BLaER1 (cell line): ENCODE results near the gene ATG7.
"Not testable (repeated sequence)": the region's sequence is repeated elsewhere in the genome, so short reads cannot be mapped to it uniquely, and the experiment has no call there.

Source experiments
- H3K27ac ChIP-seq: shearing (Covaris generic); formaldehyde crosslinking; 2 replicates; pipeline ENCODE4 v1.8.1; 2022
- H3K27me3 ChIP-seq: shearing (Covaris generic); formaldehyde crosslinking; 2 replicates; pipeline ENCODE4 v1.8.1; 2022
- H3K36me3 ChIP-seq: shearing (Covaris generic); formaldehyde crosslinking; 2 replicates; pipeline ENCODE4 v1.8.1; 2022
- H3K4me1 ChIP-seq: shearing (Covaris generic); formaldehyde crosslinking; 2 replicates; pipeline ENCODE4 v1.8.1; 2022
- H3K4me2 ChIP-seq: shearing (Covaris generic); formaldehyde crosslinking; 2 replicates; pipeline ENCODE4 v1.8.1; 2022
- H3K4me3 ChIP-seq: shearing (Covaris generic); formaldehyde crosslinking; 2 replicates; pipeline ENCODE4 v1.8.1; 2022
- H3K9ac ChIP-seq: shearing (Covaris generic); formaldehyde crosslinking; 2 replicates; pipeline ENCODE4 v1.8.1; 2022
- H3K9me3 ChIP-seq: shearing (Covaris generic); formaldehyde crosslinking; 2 replicates; pipeline ENCODE4 v1.8.1; 2022
- H4K20me1 ChIP-seq: shearing (Covaris generic); formaldehyde crosslinking; 2 replicates; pipeline ENCODE4 v1.8.1; 2022
- Cebpa-rat ChIP-seq: shearing (Covaris generic); IDR thresholded peaks from 2 replicates; pipeline ENCODE4 v1.8.1; 2022

The ATG7 gene

GRCh38 chr3:11250902-11251806 is 21.0 kb upstream of the ATG7 start:
- Histone ChIP-seq H3K36me3 (no peaks in the 10 kb centered on the region), H3K9ac (no peak overlapping the region), H3K27me3 (no peaks in the 10 kb centered on the region), H3K9me3 (no peaks in the 10 kb centered on the region), H3K4me3 (no peak overlapping the region), H4K20me1 (no peaks in the 10 kb centered on the region), H3K27ac (no peak overlapping the region), H3K4me1 (no peaks in the 10 kb centered on the region), H3K4me2 (no peak overlapping the region)
- TF ChIP-seq Cebpa-rat, result no peak

- Histone ChIP-seq H3K36me3 (no peaks in the 10 kb centered on the region), H3K9me3 (no peaks in the 10 kb centered on the region), H3K4me2 (no peak overlapping the region), H3K27ac (no peak overlapping the region), H3K4me1 (no peaks in the 10 kb centered on the region), H3K27me3 (no peaks in the 10 kb centered on the region), H4K20me1 (no peaks in the 10 kb centered on the region), H3K9ac (no peak overlapping the region), H3K4me3 (no peak overlapping the region)
- no peak for TF ChIP-seq Cebpa-rat
These were observed 20.4 kb upstream of the ATG7 start for GRCh38 chr3:11251807-11252176.

GRCh38 chr3:11254876-11255275 is 17.3 kb upstream of the ATG7 start:
- Histone ChIP-seq H3K27ac (no peak overlapping the region), H3K4me2 (no peak overlapping the region), H4K20me1 (no peaks in the 10 kb centered on the region), H3K9me3 (no peaks in the 10 kb centered on the region), H3K4me1 (no peaks in the 10 kb centered on the region), H3K9ac (no peak overlapping the region), H3K36me3 (no peaks in the 10 kb centered on the region), H3K4me3 (no peak overlapping the region), H3K27me3 (no peaks in the 10 kb centered on the region)
- TF ChIP-seq Cebpa-rat, result no peak

- H3K36me3 ChIP-seq, H3K4me2 ChIP-seq, H3K4me3 ChIP-seq, H3K9me3 ChIP-seq, H3K9ac ChIP-seq, H3K27ac ChIP-seq, H3K27me3 ChIP-seq, H3K4me1 ChIP-seq, H4K20me1 ChIP-seq: not testable (repeated sequence)
These were observed 16.7 kb upstream of the ATG7 start for GRCh38 chr3:11255537-11255936.

- H4K20me1 ChIP-seq, result no peaks in the 10 kb centered on the region
- no peaks in the 10 kb centered on the region for H3K36me3 ChIP-seq
- no peaks in the 10 kb centered on the region for H3K9me3 ChIP-seq
- no peak overlapping the region for H3K4me2 ChIP-seq
- no peak overlapping the region for H3K27ac ChIP-seq
- H3K9ac ChIP-seq, result no peak overlapping the region
- no peak for TF ChIP-seq Cebpa-rat
- H3K4me1 ChIP-seq, result no peaks in the 10 kb centered on the region
- no peaks in the 10 kb centered on the region for H3K27me3 ChIP-seq
- H3K4me3 ChIP-seq, result no peak overlapping the region
These were observed 13.2 kb upstream of the ATG7 start for GRCh38 chr3:11258958-11259357.

GRCh38 chr3:11260460-11260859 is 11.7 kb upstream of the ATG7 start:
- Histone ChIP-seq H3K9me3 (no peaks in the 10 kb centered on the region), H3K27me3 (no peaks in the 10 kb centered on the region), H3K4me2 (no peak overlapping the region), H4K20me1 (no peaks in the 10 kb centered on the region), H3K4me1 (no peaks in the 10 kb centered on the region), H3K4me3 (no peak overlapping the region), H3K36me3 (no peaks in the 10 kb centered on the region), H3K9ac (no peak overlapping the region), H3K27ac (no peak overlapping the region)
- no peak for TF ChIP-seq Cebpa-rat

GRCh38 chr3:11269007-11269406 is 3.2 kb upstream of the ATG7 start:
- H3K4me2 ChIP-seq, result no peak overlapping the region
- H4K20me1 ChIP-seq, result no peaks in the 10 kb centered on the region
- H3K27ac ChIP-seq, result no peak overlapping the region

GRCh38 chr3:11272906-11273574 is 843 bp downstream of the ATG7 start:
- TF ChIP-seq Cebpa-rat, result no peak
- H3K4me3 ChIP-seq, result peak overlapping the region; percentile 97
- H3K27me3 ChIP-seq, result no peaks in the 10 kb centered on the region
- H3K27ac ChIP-seq, result peak overlapping the region; percentile 97
- no peaks in the 10 kb centered on the region; the same call in 1 of the 2 replicates for H4K20me1 ChIP-seq
- peaks cover 33% of the 10 kb centered on the region for H3K36me3 ChIP-seq
- H3K4me1 ChIP-seq, result peaks cover 34% of the 10 kb centered on the region
- peak overlapping the region; percentile 81 for H3K4me2 ChIP-seq
- H3K9me3 ChIP-seq, result peaks cover 18% of the 10 kb centered on the region
- peak overlapping the region; percentile 97 for H3K9ac ChIP-seq

More at GRCh38 chr3:11269007-11269406, 3.2 kb upstream of the ATG7 start:
- Histone ChIP-seq H3K27me3 (no peaks in the 10 kb centered on the region), H3K36me3 (0 out of 2 replicates have a peak, but pooled peaks cover under 1% of the 10 kb centered on the region), H3K9me3 (no peaks in the 10 kb centered on the region), H3K4me3 (no peak overlapping the region), H3K9ac (no peak overlapping the region), H3K4me1 (peaks cover 17% of the 10 kb centered on the region)
- no peak for TF ChIP-seq Cebpa-rat

- no peak overlapping the region for H3K4me3 ChIP-seq
- H4K20me1 ChIP-seq, result peaks cover 4% of the 10 kb centered on the region; the same call in 1 of the 2 replicates
- no peak for TF ChIP-seq Cebpa-rat
- H3K27me3 ChIP-seq, result no peaks in the 10 kb centered on the region
- H3K4me1 ChIP-seq, result peaks cover 34% of the 10 kb centered on the region
- peak overlapping the region; percentile 81 for H3K4me2 ChIP-seq
- H3K36me3 ChIP-seq, result peaks cover 38% of the 10 kb centered on the region
- H3K27ac ChIP-seq, result no peak overlapping the region
- H3K9ac ChIP-seq, result no peak overlapping the region
- peaks cover 18% of the 10 kb centered on the region for H3K9me3 ChIP-seq
These were observed 1.7 kb downstream of the ATG7 start for GRCh38 chr3:11273891-11274291.

GRCh38 chr3:11274566-11275142 is 2.5 kb downstream of the ATG7 start:
- Histone ChIP-seq H3K4me3 (no peak overlapping the region), H3K9me3 (peaks cover 18% of the 10 kb centered on the region), H3K27me3 (no peaks in the 10 kb centered on the region), H3K27ac (no peak overlapping the region), H4K20me1 (peaks cover 12% of the 10 kb centered on the region; the same call in 1 of the 2 replicates), H3K4me1 (peaks cover 34% of the 10 kb centered on the region), H3K9ac (no peak overlapping the region), H3K36me3 (peaks cover 44% of the 10 kb centered on the region), H3K4me2 (no peak overlapping the region)
- TF ChIP-seq Cebpa-rat, result no peak
